PFSK-1 (cell line): ENCODE data around the gene ZNF469.

Experiments
- FOXP2 ChIP-seq: optimal IDR thresholded peaks from 2 replicates; pipeline ENCODE3; 2011; ENCODE audit warnings: borderline replicate concordance, control low read depth, inconsistent platforms; ENCODE audit not compliant: insufficient read depth; ENCODE audit errors: extremely low read length, extremely low read depth
- POLR2AphosphoS5 ChIP-seq: IDR thresholded peaks from 2 replicates; pipeline ENCODE4 v1.6.1; 2012; ENCODE audit warnings: low read depth, mild to moderate bottlenecking, control low read depth, low read length, moderate library complexity
- REST ChIP-seq, 2 experiments: IDR thresholded peaks; 2 replicates each; pipeline versions ENCODE4 v1.6.1 to v1.8.0; 2011 to 2012; ENCODE audit warnings: low read depth in 2 of 2, low read length in 2 of 2, control low read depth in 1 of 2, inconsistent platforms in 1 of 2, mild to moderate bottlenecking in 1 of 2, moderate library complexity in 1 of 2; ENCODE audit not compliant: insufficient read depth in 1 of 2
- SIN3A ChIP-seq: IDR thresholded peaks from 2 replicates; pipeline ENCODE4 v1.6.1; 2012; ENCODE audit warnings: mild to moderate bottlenecking, low read length, moderate library complexity, borderline replicate concordance; ENCODE audit not compliant: insufficient read depth
- TAF1 ChIP-seq: IDR thresholded peaks from 2 replicates; pipeline ENCODE4 v1.6.1; 2012; ENCODE audit warnings: low read length, control low read depth, borderline replicate concordance; ENCODE audit not compliant: insufficient read depth

ZNF469 gene

GRCh38 chr16:88375236-88375975, 7.4 kb upstream of the ZNF469 start:
- TF ChIP-seq TAF1 = no peak
- no peak for TF ChIP-seq SIN3A
- no peak for TF ChIP-seq REST (IDR thresholded peaks at IDR 0.05; ENCODE audit: insufficient read depth in 1 of 2, low read depth in 2 of 2, low read length in 2 of 2)

DNA sequence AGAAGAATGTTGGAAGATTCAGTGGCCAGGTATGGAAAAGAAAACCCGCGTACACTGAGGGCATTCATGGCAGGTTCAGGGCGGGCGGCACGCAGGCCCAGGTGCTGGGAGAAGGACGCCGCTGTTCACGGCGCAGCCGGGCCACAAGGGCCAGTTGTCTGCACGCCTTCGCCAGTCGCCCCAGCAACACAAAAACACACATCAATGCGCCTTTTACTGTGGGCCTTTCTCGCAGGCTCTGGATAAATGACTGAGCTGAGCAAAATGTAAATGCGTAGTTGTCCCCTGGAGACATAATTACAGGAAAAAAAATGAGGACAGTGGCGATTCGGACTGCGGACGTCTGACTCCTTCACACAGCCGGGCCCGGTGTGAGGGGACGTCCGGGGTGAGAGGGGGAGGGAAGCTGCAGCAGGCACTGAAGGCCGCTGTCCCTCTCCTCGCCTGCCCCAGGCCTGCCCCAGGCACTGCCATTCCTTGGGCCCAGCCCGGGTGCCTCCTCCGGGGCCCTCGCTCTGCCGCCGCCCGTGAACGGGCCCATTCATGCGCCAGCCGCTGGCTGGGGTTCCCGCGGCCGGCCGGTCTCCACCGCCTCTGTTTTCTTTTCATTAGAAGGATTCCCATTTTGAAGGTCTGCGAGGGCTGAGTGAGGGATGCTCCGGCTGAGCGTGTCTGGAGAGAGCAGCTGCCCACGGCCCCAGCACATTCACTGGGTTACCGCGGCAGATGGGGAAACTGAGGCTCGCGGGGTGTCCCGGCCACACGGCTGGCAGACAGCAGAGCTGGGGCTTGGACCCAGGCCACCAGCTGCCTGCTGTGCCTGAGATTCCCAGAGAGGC, 6.5 kb upstream of the ZNF469 start:
- TF ChIP-seq TAF1 (no peak), POLR2AphosphoS5 (no peak), FOXP2 (no peak), REST (IDR thresholded peaks at IDR 0.05; ENCODE audit: insufficient read depth in 1 of 2, low read depth in 2 of 2, low read length in 2 of 2) (no peak), SIN3A (no peak)

- TF ChIP-seq TAF1 (no peak), REST (IDR thresholded peaks at IDR 0.05; ENCODE audit: insufficient read depth in 1 of 2, low read depth in 2 of 2, low read length in 2 of 2) (no peak), POLR2AphosphoS5 (no peak), FOXP2 (no peak), SIN3A (no peak)
Measured at GRCh38 chr16:88376835-88377726, 5.7 kb upstream of the ZNF469 start.

- TF ChIP-seq REST (IDR thresholded peaks at IDR 0.05; ENCODE audit: insufficient read depth in 1 of 2, low read depth in 2 of 2, low read length in 2 of 2) (no peak), POLR2AphosphoS5 (no peak), FOXP2 (no peak), TAF1 (no peak), SIN3A (no peak)
Measured at GRCh38 chr16:88377961-88378360, 4.8 kb upstream of the ZNF469 start.
